ENCODE data around the gene TFF3.

TFF3 gene, protein sequence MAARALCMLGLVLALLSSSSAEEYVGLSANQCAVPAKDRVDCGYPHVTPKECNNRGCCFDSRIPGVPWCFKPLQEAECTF

DNA sequence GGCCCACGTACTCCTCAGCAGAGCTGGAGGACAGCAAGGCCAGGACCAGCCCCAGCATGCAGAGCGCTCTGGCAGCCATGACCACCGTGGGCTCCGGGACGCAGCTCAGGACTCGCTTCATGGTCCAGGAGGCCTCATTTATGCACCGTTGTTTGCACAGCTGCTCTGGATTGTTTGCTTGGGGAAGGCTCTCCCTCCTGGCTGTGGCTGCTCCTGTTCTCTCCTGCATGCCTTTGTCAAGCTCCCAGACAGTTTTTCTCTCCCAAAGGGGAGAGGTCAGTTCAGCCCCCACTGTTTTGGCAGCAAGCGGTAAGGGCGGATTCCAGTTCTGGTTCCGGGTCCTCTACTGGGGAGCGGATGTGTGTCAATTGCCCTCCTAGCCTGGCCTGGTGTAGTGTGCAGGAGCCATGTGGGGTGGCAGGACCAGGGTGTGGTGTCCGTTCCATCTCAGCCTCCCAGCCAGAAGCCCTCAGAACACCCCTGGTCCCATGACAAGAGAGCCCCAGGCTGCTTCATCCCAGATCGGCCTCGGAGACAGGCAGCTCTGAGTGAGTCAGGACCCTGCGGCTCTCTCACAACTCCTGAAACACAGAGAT, at the start of gene TFF3:
Gene TFF3 (minus strand): TSS at position 114 of the 596 bp plus-strand sequence. CDS start 35 bp downstream, at position 79.
- Mint-ChIP-seq H3K4me1 (peaks cover 12% of the 10 kb centered on the region), H3K27ac (no peak within 1 kb of the TSS), H3K36me3 (no peaks in the 10 kb centered on the region), H3K4me3 (no peak within 1 kb of the TSS), H3K9me3 (no peaks in the 10 kb centered on the region)
- ATAC-seq = no peak
- DNase-seq (ENCODE audit: low spot score in 2 of 2) = no peak

DNA sequence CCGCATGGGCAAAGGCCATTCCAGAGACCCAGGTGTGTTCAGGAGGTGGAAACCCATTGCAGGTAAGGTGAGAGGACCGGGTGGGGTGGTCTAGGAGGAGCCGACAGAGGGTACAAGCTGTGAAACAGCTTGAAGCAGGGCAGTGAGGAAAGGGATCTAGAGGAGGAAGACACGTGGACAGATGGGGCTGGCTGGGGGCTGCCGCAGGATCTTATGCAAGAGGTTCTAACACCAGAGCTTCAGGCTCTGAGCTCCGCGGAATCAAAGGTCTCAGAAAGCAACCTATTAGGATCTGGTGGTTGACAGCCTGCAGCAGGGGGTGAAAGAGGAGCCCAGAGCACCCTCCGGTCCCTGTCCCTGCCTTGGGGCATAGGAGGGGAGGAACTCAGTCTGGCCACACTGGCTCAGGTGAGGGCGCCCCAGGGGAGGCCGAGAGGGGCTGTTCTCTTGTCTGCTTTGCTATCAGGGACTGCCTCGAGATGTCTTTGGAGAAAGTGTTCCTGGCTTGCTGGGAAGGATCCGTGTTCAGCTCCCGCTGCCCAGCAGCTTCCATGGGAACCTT, 49.2 kb upstream of the TFF3 start:
- Mint-ChIP-seq H3K4me3 (no peak overlapping the region), H3K27ac (peak overlapping the region; percentile 82), H3K36me3 (no peaks in the 10 kb centered on the region), H3K4me1 (peaks cover 18% of the 10 kb centered on the region), H3K9me3 (no peaks in the 10 kb centered on the region)
- DNase-seq (ENCODE audit: low spot score in 2 of 2) = no peak
- no peak for ATAC-seq

DNA sequence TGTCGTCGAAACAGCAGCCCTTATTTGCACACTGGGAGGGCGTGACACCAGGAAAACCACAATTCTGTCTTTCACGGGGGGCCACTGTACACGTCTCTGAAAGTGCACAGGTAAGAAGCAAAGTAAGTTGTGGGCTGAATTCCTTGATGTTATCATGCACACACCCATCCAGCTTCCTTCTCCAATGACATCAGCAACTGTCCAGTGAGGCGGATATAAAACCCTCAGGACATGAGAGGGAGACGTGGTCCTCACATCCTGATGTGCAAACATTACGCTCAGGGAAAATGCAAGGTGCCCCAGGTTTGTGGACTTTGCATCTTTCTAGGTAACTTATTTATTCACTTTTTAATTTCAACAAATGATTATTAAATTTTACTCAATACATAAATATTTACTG, 48.1 kb upstream of the TFF3 start:
- Mint-ChIP-seq H3K9me3 (no peaks in the 10 kb centered on the region), H3K36me3 (no peaks in the 10 kb centered on the region), H3K4me1 (peaks cover 22% of the 10 kb centered on the region), H3K27ac (no peak overlapping the region), H3K4me3 (no peak overlapping the region)
- no peak for DNase-seq (ENCODE audit: low spot score in 2 of 2)
- no peak for ATAC-seq

DNA sequence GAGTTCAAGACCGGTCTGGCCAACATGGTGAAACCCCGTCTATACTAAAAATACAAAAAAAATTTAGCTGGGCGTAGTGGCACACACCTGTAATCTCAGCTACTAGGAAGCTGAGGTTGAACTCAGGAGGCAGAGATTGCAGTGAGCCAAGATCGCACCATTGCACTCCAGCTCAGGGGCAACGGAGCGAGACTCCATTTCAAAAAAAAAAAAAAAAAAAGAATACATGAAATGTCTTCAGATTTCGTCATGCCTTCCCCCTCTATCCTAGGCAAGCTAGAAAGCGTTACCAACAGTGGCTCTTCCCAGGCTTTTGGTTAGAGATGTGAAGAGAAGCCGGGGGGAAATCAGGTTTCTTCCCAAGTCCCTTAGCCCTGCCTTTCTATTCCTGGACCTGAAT, 47.5 kb upstream of the TFF3 start:
- ATAC-seq (no peak), DNase-seq (ENCODE audit: low spot score in 2 of 2) (no peak)
- no peak overlapping the region for H3K4me3 Mint-ChIP-seq
- no peaks in the 10 kb centered on the region for H3K36me3 Mint-ChIP-seq
- H3K4me1 Mint-ChIP-seq = peaks cover 18% of the 10 kb centered on the region
- H3K9me3 Mint-ChIP-seq = no peaks in the 10 kb centered on the region
- H3K27ac Mint-ChIP-seq = no peak overlapping the region

DNA sequence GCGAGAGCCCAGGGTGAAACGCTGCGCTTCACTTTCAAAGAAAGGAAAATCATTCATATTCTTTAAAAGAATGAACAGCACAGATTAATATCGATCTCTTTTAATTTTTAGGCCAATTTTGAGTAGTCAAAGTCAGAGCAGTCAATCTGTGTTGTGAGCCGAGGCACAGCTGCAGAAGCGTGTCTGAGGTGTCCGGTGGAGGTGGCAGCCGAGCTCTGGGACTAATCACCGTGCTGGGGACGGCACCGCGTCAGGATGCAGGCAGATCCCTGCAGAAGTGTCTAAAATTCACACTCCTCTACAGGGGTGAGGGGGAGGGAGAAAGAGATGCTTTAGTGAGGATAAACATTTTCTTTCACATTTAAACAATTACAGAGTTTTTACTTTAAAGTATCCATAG, 47.0 kb upstream of the TFF3 start:
- Mint-ChIP-seq H3K36me3 (no peaks in the 10 kb centered on the region), H3K27ac (no peak overlapping the region), H3K4me1 (peaks cover 18% of the 10 kb centered on the region), H3K9me3 (no peaks in the 10 kb centered on the region), H3K4me3 (no peak overlapping the region)
- no peak for DNase-seq (ENCODE audit: low spot score in 2 of 2)
- no peak for ATAC-seq

DNA sequence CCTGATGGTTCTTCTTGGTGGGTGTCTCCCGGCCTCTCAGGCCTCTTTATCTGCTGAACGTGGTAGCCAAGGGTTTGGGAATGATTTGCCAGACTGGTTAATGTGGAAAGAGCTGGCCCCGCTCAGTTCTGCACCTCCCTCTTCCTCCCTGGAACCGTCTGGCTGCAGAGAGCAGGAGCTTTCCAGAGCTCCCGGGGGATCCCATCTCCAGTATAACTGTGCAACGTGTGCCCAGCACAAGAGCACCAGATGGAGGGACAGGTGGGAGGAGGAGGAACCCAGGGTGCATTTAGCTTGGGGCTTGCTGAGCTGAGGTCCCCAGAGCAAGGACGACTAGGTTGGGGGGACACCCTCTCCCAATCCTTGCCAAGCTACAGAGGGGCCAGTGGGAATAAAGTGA, 46.1 kb upstream of the TFF3 start:
- H3K4me3 Mint-ChIP-seq = no peak overlapping the region
- no peak overlapping the region for H3K27ac Mint-ChIP-seq
- H3K36me3 Mint-ChIP-seq = no peaks in the 10 kb centered on the region
- no peaks in the 10 kb centered on the region for H3K9me3 Mint-ChIP-seq
- peaks cover 18% of the 10 kb centered on the region for H3K4me1 Mint-ChIP-seq
- no peak for ATAC-seq
- DNase-seq (ENCODE audit: low spot score in 2 of 2) = no peak

DNA sequence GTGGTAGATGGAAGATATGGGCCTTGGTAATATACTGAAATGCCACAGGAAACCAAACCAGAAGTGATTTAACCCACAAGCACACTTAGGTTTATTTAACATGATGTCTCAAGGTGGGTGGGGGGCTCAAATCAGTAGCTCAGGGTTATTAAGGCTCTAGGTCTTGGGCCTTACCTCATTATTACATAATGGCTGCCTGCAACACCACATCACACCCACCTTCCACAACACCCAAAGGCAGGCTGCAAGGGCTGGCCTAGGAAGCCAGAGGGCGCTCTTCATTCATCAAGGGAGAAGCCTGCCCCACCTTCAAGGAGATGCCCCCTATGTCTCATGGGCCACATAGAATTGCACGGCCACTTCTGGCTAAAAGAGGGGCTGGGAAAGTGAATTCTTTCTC, 45.1 kb upstream of the TFF3 start:
- no peaks in the 10 kb centered on the region for H3K9me3 Mint-ChIP-seq
- no peaks in the 10 kb centered on the region for H3K36me3 Mint-ChIP-seq
- ATAC-seq = no peak
- no peak overlapping the region for H3K4me3 Mint-ChIP-seq
- no peak for DNase-seq (ENCODE audit: low spot score in 2 of 2)
- H3K4me1 Mint-ChIP-seq = peaks cover 18% of the 10 kb centered on the region
- peak overlapping the region; percentile 29 for H3K27ac Mint-ChIP-seq

DNA sequence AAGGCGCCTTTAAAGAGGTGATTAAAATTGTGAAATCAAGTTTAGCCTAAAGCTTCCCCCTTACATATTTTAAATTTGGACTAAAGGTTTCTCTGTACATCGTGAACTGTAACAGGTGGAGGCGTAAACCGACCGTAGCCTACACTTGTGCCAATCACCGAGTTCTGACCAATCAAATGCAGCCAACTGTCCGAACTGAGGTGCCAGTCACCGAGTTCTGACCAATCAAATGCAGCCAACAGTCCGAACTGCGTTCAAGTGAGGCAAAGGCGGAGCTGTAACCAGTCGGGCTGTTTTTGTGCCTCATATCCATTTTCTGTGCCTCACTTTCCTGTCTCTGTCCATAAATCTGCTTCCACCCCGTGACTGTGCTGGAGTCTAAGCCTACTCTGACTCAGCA, 43.7 kb upstream of the TFF3 start:
- H3K27ac Mint-ChIP-seq = no peak overlapping the region
- no peak for DNase-seq (ENCODE audit: low spot score in 2 of 2)
- no peaks in the 10 kb centered on the region for H3K36me3 Mint-ChIP-seq
- H3K4me1 Mint-ChIP-seq = peaks cover 12% of the 10 kb centered on the region
- ATAC-seq = no peak
- H3K9me3 Mint-ChIP-seq = peaks cover 8% of the 10 kb centered on the region
- no peak overlapping the region for H3K4me3 Mint-ChIP-seq

DNA sequence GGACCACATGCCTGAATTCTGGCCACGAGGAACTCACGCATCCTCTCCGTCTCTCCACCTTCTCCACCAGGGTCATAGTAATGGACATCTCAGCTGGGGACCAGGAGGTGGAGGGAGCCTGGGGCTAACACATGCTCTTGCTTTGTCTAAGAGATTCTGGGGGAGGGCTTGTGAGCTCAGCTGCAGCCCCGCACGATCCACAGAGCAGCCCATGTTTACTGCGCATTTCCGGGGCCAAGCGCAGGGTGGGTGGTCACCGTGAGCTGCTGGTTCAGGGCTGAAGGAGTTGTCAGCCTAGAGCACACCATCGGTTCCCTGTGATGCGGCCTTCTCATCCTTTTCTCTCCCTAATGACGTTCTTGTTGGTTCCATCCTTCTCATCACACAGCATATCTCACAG, 43.1 kb upstream of the TFF3 start:
- H3K36me3 Mint-ChIP-seq = no peaks in the 10 kb centered on the region
- H3K4me3 Mint-ChIP-seq = no peak overlapping the region
- ATAC-seq = no peak
- H3K9me3 Mint-ChIP-seq = peaks cover 8% of the 10 kb centered on the region
- peaks cover 16% of the 10 kb centered on the region for H3K4me1 Mint-ChIP-seq
- H3K27ac Mint-ChIP-seq = no peak overlapping the region
- no peak for DNase-seq (ENCODE audit: low spot score in 2 of 2)

DNA sequence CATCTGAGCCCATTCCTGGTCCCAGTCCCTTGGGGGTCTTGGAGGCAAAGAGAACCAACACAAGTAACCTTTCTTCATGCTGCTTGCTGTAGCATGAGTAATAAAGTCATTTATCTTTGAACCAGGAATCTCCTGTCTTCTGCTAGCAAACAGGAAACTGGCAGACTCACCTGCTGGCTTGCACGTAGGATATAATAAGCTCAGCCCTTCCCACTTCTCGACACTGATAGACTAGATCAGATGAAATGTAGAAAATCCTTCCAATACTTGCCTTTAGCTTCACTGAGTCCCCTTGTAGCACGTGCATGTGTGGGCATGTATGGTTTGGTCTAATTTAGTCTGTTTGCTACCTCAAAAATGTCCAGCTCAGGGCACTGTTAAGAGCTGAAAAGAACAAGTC, 42.1 kb upstream of the TFF3 start:
- H3K27ac Mint-ChIP-seq = no peak overlapping the region
- H3K36me3 Mint-ChIP-seq = no peaks in the 10 kb centered on the region
- peaks cover 16% of the 10 kb centered on the region for H3K4me1 Mint-ChIP-seq
- no peak for ATAC-seq
- no peak overlapping the region for H3K4me3 Mint-ChIP-seq
- H3K9me3 Mint-ChIP-seq = peaks cover 8% of the 10 kb centered on the region
- DNase-seq (ENCODE audit: low spot score in 2 of 2) = no peak

DNA sequence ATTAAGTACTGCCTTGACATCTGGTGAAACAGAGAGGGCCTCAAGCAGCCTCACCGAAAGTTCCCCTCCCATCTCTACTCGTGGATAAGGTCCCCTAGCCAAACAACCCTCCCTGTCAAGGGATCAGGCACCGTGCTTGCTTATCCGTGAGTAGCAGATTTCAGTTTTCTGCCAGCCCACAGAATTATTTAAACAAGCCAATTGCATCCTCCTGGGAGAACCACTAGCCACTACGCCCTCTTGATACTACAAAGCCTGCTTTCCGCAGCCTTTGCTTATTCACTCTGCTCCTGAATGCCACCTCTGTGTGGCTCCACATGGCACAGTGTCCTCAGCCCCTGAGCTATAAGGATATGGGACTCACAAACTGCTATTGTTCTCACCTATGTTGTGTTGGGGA, 41.4 kb upstream of the TFF3 start:
- ATAC-seq (no peak), DNase-seq (ENCODE audit: low spot score in 2 of 2) (no peak)
- Mint-ChIP-seq H3K27ac (no peak overlapping the region), H3K9me3 (peaks cover 8% of the 10 kb centered on the region), H3K4me1 (peaks cover 11% of the 10 kb centered on the region), H3K36me3 (no peaks in the 10 kb centered on the region), H3K4me3 (no peak overlapping the region)

DNA sequence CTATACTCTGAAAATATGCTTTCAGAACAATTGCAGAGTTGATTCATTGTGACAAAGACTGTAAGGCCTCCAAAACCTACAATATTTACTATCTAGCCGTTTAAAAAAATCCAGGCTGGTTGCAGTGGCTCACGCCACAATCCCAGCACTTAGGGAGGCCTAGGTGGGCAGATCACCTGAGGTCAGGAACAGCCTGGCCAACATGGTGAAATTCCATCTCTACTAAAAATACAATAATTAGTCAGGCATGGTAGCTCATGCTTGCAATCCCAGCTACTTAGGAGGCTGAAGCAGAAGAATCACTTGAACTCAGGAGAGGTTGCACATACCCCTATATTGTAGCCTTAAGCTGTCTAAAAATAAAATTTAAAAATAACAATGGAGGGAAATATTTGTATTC, 40.8 kb upstream of the TFF3 start:
- Mint-ChIP-seq H3K36me3 (no peaks in the 10 kb centered on the region), H3K4me3 (no peak overlapping the region), H3K9me3 (peaks cover 8% of the 10 kb centered on the region), H3K27ac (no peak overlapping the region), H3K4me1 (peaks cover 11% of the 10 kb centered on the region)
- no peak for ATAC-seq
- no peak for DNase-seq (ENCODE audit: low spot score in 2 of 2)

DNA sequence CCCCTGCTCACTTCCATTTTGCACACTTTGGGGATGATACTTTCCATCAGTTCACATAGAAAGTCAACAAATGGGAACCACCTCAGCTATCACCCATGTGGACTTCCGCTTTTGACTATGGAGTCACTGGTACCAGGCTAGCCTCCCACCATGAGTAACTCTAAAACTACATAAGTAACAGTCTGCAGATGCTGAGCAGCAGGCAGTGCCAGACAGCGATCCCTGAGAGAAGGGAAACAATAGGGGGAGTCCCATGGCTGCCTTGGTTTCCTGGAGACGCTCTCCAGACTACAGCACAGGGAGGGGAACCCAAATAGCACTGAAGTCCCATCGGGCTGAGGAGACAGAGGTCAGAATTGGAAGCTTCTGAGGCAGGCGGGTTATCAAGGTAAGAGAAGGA, 38.4 kb upstream of the TFF3 start:
- no peak overlapping the region for H3K4me3 Mint-ChIP-seq
- H3K9me3 Mint-ChIP-seq = peaks cover 8% of the 10 kb centered on the region
- H3K4me1 Mint-ChIP-seq = peaks cover 10% of the 10 kb centered on the region
- DNase-seq (ENCODE audit: low spot score in 2 of 2) (no peak), ATAC-seq (no peak)
- no peak overlapping the region for H3K27ac Mint-ChIP-seq
- H3K36me3 Mint-ChIP-seq = no peaks in the 10 kb centered on the region

DNA sequence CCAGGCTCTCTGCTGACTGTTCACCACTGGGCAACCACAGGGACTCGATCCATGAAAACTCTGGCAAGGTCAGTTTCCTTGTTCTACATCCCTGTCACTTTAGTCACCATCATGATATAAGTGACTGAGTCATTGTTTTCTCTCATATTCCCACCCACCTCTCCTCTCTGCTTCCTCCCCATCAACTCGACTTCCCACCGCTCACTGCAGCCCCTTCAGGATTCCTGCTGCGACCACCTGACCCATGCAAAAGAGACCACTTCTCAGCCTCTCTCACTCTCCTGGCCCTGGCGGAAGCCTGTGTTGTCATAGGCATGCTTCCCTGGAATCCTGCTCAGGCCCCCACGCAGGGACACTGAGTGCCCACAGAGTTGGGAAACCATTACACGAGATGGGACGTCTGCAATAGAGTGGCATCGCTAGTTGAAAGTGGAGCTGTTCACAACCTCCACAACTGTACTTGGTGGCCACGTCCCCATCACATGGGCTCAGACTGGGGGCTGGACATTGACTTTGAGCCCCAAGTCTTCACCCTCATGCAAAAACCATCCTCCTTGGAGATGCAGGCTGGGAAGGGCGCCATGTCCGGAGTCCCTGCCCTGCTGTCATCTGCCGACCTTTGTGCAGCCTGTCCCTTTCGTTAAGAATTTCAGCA, 37.4 kb upstream of the TFF3 start:
- Mint-ChIP-seq H3K4me3 (no peak overlapping the region), H3K36me3 (no peaks in the 10 kb centered on the region), H3K4me1 (peaks cover 6% of the 10 kb centered on the region), H3K27ac (peak overlapping the region; percentile 80), H3K9me3 (peaks cover 8% of the 10 kb centered on the region)
- DNase-seq (ENCODE audit: low spot score in 2 of 2) = no peak
- ATAC-seq = no peak

DNA sequence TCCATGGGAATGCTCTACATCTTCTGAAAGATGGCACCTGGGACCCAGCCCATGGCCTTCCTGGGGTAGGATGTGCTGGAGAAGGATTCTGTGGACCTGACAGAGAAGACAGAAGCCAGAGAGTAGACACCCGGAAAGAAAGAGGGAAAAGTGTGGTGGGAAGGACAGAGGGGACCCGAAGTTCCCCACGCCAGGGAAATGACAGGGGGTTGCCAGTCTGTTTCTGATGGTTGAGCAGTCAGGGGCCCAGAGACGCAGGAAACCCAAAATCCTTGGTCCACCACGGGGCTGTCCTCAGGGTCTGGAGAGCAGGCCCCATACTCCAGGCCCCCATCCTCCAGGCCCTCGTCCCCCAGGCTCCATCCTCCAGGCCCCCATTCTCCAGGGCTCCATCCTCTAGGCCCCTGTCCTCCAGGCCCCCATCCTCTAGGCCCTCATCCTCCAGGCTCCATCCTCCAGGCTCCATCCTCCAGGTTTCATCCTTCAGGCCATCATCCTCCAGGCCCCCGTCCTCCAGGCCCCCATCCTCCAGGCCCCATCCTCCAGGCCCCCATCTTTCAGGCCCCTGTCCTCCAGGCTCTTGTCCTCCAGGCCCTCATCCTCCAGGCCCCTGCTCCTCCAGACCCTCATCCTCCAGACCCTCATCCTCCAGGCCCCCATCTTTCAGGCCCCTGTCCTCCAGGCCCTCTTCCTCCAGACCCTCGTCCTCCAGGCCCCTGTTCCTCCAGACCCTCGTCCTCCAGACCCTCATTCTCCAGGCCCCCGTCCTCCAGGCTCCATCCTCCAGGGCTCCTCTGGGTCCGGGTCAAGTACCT, 36.6 kb upstream of the TFF3 start:
- peak overlapping the region; percentile 80 for H3K27ac Mint-ChIP-seq

More for the DNA sequence above, 36.6 kb upstream of the TFF3 start:
- DNase-seq (ENCODE audit: low spot score in 2 of 2) = no peak
- Mint-ChIP-seq H3K9me3 (peaks cover 8% of the 10 kb centered on the region), H3K36me3 (no peaks in the 10 kb centered on the region), H3K4me1 (peaks cover 6% of the 10 kb centered on the region), H3K4me3 (no peak overlapping the region)
- ATAC-seq = no peak

Measured in stimulated activated effector memory CD8-positive, alpha-beta T cell treated with anti-CD3 and anti-CD28 coated beads, Interleukin-12 subunit alpha, Interleukin-12 subunit beta, amount 100 ng/mL, for 72 hours (primary cell).